GM18505 (cell line): ENCODE results near the gene VAV2.

ENCODE experiments used
- ATAC-seq: cut with Tn5 transposase; IDR thresholded peaks from one replicate; pipeline ENCODE4 v1.9.1; 2021; ENCODE audit not compliant: unreplicated experiment
- POLR2A ChIP-seq: IDR thresholded peaks from 4 replicates; pipeline ENCODE4 v1.6.1; 2011; ENCODE audit warnings: borderline replicate concordance; ENCODE audit not compliant: insufficient read depth, insufficient read length; ENCODE audit errors: extremely low read depth

VAV2 gene

DNA sequence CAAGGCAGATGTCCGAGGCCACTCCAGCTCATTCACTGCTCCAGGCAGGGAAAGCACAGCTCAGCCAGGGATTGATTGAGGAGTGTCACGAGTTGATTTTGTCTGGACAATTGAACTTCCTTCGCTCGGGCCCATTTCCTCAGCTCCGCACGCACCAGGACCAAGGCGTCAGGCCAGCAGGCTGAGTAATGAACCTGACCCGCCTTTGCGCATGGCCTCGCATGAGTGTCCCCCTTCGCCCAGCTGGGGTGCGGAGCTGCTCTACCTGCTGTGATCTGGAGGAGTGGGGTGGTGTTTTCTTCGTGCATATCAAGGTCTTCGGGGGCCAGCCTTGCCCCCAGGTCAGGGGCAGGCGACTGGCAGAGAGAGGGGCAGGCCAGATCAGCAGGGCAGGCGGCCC lies 44.0 kb downstream of the VAV2 start:
- ATAC-seq, result no peak
- no peak for TF ChIP-seq POLR2A

DNA sequence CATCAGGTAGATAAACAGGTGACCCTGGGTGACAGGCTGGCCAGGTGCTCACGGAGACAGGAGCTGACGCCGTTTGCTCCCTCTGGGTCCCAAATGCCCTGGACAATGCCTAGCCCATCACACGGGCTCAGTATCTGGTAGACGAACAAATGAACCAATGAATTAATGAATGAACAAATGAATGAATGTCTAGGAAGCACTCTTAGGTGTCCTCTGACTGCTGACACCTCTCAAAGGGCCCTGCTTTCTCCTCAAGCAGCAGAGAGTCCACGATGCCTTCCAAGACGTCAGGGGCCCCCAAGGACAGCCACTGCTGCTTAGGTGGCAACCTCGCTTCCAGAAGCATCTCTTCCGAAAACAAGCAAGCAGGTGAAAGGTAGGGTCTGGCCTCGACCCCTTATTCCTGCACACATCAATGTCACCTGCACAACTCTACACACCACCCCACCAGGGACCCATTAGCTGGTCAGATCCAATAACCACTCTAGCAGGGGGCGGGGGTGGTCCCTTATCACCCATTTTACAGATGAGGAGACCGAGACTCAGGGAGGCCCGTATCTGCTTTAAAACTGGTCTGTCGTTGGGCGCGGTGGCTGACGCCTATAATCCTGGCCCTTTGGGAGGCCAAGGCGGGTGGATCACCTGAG lies 45.2 kb downstream of the VAV2 start:
- ATAC-seq, result no peak
- no peak for TF ChIP-seq POLR2A

DNA sequence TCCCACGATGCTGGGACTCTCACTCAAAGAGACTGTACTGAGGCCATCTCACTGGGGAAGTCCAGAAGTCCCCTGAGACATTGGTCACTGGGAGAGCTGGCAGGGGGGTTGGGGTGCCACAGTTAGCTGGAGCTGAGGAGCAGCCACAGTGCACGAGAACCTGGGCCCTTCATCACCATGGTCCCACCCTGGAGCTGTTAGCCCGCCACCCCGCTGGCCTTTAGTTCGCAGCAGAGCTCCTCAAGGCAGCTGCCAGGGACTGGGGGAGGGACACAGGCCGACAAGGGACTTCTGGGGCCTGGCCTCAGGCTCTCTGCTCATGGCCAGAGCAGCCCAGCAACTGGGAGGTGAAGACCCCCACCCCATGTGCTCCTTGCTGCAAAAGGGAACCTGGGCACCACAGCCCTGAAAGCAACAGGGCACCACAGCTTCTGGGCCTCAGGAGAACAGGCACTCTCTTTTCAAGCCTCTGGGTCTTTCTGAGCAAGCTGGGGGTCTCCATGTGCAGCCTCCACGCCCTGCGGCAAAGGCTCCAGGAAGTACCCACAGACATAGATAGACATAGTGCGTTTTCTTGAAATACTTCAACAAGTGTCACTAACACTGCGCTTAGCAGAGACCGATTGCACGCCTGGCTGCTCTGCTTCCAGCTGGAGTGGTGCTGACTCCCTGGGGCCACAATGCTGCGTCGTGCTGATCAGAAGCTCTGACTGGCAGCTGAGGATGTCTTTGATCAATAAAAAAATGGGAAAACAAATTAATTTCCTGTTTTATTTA lies 46.0 kb downstream of the VAV2 start:
- ATAC-seq, result no peak
- peak; percentile 52 for TF ChIP-seq POLR2A

DNA sequence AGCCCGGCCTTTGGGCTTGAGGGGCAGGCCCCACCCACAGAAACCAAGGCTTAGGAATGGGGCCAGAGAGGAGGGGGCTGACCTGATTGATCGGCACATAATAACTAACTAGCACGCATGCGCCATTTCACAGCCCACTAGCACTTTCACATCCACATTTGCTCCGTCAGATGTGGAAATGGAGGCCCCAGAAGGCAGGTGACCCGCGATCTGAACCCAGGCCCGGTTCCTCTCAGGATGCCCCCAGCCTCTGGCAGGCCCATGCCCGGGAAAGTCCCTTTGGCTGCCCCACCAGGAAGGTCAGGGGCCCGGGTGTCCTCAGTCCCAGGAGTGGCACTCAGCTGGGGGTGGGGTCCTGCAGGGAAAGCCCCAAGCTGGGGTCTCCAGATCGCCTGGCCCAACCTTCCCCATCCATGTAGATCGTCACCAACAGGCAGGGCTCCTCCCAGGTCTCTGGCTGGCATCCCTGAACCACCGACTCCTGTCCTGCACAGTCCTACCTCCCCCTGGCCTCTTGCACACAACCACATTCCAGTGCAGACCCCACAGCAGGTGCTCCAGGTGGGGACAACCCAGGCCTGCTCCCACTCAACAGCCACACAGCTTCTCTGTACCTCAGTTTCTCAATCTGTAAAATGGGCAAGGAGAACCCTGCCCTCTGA lies 46.7 kb downstream of the VAV2 start:
- ATAC-seq, result peak; percentile 67
- TF ChIP-seq POLR2A, result peak; percentile 52

- no peak for ATAC-seq
- no peak for TF ChIP-seq POLR2A
Measured at GRCh38 chr9:133944746-133945135, 47.4 kb downstream of the VAV2 start.

DNA sequence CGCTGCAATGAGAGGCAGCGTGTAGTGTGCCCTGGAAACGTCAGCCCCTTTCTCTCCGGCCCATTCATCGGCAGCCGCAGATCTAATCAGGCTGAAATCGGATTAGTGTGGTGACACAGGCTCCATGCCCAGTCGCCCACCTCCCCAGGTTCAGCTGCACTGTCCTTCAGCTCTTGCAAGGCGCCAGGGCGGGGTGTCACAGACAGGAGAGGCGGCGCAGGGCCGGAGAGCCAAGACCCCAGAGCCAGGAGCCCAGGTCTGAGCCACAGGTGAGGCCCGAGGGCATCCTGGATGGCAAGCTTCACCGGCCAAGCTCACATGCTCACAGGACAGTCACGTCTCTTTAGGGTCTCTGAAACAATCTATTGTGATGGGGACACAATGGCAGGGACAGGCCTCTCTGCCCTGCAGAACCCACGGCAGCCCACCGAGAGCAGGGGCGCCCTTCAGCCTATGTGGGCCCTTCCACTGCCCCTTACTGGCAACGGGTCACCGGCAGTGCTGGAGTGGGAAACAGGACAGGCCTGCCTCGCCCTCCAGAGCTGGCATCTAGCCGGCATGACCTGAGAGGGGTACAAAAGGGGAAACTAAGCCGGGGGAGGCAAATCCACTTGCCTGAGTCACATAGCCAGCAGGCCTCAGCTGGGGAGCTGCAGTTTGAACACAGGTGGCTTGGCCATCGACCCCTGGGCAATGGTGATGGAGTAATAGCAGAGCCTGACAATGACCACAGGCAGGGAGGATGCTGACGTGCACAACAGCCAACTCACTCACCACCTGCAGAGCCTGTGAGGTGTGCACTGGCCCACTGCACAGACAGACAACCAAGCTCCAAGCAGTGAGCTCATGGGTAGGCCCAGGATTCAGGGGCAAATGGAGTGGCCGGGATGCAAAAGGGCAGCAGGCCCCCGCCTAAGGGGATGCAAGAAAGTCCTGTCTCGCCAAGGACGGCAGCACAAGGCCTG lies 48.1 kb downstream of the VAV2 start:
- TF ChIP-seq POLR2A, result no peak
- no peak for ATAC-seq

GRCh38 chr9:133943036-133943780 lies 48.9 kb downstream of the VAV2 start:
- TF ChIP-seq POLR2A, result no peak
- ATAC-seq, result no peak

- no peak for TF ChIP-seq POLR2A
- ATAC-seq, result no peak
Measured at GRCh38 chr9:133942206-133942975, 49.7 kb downstream of the VAV2 start.

DNA sequence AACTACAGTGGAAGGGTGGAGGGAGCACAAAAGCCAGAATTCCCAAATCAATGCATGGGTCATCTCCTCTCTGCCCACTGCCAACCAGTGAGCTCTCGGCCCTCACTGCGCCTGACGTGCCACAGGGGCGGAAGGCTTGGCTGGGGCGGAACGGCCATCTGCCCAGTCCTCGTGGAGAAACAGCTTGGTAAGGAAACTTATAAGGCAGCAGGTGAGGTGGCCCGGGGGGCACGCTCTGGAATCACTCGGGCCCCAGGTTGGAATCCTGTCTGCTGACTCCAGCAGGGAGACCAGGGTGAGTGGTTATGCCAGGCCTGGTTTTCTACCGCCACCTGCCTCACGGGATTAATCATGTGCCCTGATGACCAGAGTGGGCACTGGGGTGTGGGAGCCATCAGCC lies 52.3 kb downstream of the VAV2 start:
- no peak for ATAC-seq
- no peak for TF ChIP-seq POLR2A

DNA sequence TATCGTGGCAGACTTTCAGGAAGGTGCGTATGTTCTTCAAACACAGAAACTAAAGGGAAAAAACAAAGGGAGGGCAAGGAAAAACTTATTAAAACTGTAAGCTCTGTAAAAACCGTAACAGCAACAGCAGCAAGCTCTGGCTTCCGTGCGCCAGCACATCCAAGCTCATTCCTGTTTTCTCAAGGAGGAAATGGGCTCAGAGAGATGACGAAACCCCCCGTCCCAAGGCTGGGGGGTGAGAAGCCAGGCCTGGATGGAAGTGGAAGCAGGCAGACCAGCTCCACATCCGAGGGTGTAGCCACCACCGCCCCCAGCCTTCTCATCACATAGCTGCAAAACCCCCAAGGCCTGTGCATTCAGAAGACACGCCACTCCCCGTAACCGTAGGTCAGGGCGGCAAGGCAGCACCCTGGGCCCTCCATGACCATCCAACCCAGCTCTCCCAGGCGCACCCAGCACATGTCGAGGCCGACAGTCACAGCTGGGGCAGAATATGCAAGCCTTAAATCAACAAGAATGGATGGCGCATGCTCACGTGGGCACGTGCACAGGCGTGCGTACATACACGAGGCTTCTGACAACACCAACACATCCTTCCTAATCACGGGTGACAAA lies 52.8 kb downstream of the VAV2 start:
- no peak for ATAC-seq
- no peak for TF ChIP-seq POLR2A

GRCh38 chr9:133938753-133939152 lies 53.4 kb downstream of the VAV2 start:
- TF ChIP-seq POLR2A, result no peak
- ATAC-seq, result no peak
